HG03520 (cell line): Measurements from ENCODE around the gene RASGRP1.
A peak's percentile ranks its signal among the peaks of the same experiment; 100 is the strongest.

ENCODE experiments used
- ATAC-seq: cut with Tn5 transposase; IDR thresholded peaks from one replicate; pipeline ENCODE4 v1.9.1; 2021; ENCODE audit warnings: mild to moderate bottlenecking, moderate library complexity; ENCODE audit not compliant: unreplicated experiment

RASGRP1 gene

GRCh38 chr15:38576261-38576660 lies 11.6 kb upstream of the RASGRP1 start:
- no peak for ATAC-seq

DNA sequence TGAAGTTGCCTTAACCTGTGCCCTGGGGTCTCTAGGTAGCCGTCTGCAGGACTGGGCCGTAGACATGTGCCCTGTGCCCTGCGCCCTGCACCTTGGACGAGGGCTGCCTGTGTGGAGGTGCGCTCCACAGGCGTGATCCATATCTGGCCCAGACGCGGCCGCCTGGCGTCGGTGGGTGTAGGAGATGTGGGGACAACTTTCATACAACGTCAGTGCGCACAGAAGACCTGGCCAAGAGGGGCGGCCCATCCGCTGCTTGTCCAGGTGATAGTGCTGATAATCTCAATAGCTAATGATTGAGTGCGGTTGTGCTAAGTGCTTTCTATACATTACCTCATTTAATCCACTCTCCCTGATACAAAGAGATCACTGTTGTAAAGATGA lies 665 bp upstream of the RASGRP1 start:
- ATAC-seq, result no peak

- peak; percentile 52 for ATAC-seq
Observed at GRCh38 chr15:38563723-38564519, 693 bp downstream of the RASGRP1 start.

- no peak for ATAC-seq
Observed at GRCh38 chr15:38562278-38562677, 2.3 kb downstream of the RASGRP1 start.

DNA sequence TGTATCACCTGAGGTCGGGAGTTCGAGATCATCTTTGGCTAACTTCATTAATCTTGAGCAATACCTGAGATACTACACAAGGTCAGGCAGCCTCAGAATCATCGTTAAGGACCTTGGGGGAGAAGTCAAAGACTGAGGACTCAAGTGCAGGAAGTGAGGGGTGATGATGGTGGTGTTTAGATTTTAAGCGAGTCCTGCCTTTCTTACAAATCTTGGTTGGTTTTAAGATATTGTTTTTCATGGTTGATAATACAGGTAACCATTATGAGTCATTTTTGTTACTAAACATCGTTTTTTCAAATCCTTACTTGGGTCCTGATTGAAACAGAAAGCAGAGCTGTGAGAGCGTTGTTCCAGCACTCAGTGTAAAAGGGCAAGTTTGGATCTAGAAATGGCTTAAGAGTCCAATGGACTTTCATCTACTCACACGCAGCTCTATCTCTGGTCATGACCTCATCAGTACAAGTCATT lies 4.1 kb downstream of the RASGRP1 start:
- no peak for ATAC-seq

- no peak for ATAC-seq
Observed at GRCh38 chr15:38559636-38560307, 4.8 kb downstream of the RASGRP1 start.

- ATAC-seq, result no peak
Observed at GRCh38 chr15:38559131-38559530, 5.5 kb downstream of the RASGRP1 start.

GRCh38 chr15:38558372-38559059 lies 6.1 kb downstream of the RASGRP1 start:
- no peak for ATAC-seq

- no peak for ATAC-seq
Observed at GRCh38 chr15:38557921-38558320, 6.7 kb downstream of the RASGRP1 start.

GRCh38 chr15:38555686-38556334 lies 8.8 kb downstream of the RASGRP1 start:
- no peak for ATAC-seq

DNA sequence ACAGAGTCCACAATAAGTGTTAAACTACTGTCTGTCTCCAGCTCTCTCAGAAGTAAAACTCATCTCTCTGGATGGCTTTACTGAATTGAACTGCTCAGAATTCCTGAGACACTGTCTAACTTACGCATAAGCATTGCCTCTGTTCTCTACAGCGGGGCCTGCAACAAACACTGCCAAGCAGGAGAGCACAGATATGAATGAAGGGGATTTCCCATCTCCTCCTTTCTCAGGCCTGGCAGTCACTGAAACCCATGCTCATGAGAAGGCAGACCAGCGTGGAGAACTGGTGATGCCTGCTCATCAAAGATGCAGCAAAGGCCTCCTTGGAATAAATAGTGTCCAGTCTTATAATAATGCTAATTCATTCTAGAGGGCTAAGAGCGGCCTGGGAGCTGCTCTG lies 10.3 kb downstream of the RASGRP1 start:
- ATAC-seq, result peak; percentile 65

- ATAC-seq, result no peak
Observed at GRCh38 chr15:38553071-38553470, 11.5 kb downstream of the RASGRP1 start.

DNA sequence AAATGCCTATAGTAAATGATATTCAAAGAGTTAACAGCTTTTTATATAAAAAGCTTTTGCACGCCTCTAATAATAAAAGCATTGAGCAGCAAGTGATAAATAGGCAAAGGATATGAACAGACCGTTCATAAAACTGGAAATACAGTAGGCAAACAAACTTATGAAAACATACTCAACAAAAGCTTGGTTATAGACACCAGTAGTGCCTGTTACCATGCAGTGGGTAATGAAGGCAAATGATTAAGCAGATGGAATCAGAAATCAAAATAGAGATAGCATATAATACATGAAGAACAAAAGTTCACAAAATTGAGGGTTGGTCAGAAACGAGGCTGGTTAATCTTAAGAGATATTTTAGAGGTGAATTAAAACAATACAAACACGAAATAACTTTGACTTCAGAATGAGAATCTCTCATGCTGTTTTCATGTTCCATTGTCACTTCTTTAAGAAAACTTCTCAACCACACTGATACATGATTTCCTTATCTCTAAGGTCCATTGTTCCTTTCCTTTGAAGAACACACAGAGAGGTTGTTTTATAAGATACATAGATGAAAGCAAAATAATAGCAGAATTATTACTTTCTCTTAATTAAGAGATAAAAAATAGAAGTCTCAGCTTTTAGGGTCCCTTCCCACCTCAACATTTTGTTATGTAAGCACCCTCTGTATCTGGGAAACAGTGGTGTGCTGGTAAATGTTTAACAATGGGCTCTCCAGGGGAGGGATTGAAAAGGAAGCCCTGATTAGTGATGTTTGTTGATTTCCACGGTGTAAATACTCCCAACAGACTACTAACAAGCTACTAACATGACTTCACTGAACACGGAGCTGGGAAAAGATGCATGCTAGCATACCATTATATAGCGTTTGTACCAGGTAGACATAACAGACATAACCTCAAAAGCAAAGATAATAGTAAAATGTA lies 12.6 kb downstream of the RASGRP1 start:
- ATAC-seq, result no peak

DNA sequence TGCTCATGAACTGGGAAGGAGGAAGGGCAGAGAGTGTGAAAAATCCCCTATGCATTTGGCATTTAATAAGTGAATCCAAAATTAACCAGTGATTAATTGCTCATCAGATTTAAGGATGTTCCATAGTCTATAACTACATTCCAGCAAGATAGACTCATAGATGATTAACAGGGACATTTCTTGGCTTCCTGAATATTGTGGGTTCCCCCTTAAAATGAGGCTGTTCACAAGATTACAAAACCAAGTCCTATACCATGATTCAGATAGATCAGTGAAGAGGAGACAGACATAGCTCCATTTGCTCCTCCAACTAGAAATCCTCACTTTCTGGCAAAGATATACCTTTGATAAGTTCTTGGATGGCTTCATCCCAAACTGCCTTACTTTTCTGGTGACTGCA lies 15.4 kb downstream of the RASGRP1 start:
- no peak for ATAC-seq

DNA sequence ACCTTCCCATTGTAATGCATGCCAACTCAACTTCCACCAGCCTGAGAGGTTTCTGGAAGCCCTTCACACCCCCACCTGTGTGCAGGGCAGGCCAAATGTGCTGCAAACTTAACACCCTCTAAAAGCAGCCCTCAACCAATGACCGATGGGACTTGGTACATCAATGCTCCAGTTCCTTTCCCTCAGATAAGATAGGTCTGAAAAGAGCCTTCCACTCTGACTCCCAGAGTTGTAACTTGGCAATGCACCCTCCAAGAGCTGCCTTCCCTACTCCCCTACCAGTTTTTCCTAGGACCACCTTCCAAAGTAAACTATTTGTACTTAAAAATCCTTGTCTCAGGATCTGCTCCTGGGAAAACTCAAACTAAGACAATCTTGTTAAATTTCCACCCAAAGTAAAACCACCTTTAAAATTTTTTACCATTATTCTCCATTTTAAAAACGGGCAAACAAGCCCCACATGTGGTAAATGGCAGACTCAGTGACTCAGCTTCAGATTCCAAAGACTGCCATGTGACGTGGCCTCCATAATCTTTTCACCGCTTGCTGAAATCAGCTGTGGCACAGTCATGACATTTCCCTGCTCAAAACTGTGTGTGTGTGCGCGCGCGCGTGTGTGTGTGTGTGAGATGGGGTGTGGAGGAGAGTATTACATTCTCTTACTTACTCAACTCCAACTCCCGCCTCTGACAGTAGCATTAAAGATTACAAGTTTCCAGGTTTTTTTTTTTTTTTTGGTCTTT lies 17.2 kb downstream of the RASGRP1 start:
- ATAC-seq, result no peak

DNA sequence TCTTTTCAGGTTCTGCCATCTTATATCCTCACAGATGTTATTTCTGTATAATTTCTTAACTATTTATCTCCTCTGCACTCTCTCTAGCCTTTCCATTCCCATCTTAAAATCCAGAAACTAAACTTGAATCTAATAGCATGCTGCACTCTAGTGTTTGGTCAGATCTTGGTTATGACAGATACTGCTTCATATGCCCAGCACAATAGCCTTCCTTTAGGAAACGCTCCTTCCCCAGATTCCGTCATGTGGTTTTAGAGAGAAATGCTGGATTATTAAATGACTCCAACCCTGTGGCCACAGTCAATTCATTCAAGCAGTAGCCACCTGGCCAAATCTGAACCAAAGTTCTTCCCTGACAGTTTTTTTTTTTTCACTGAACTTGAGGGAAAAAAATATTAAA lies 19.4 kb downstream of the RASGRP1 start:
- no peak for ATAC-seq

DNA sequence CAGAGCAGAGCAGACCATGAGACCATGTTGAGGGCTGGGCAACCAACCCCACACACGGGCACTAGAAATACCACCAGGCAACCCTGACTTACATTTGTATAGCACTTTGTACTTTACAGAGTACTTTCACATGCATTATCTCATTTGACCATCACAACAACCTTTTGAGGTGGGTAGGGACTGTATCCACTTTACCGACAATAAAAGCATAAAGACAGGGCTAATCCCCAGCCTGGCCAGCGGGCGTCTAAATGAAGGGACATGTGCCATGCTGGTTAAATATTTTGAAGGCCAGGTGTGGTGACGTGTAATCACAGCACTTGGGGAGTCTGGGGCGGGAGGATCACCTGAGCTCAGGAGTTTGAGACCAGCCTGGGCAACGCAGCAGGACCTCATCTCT lies 23.6 kb downstream of the RASGRP1 start:
- no peak for ATAC-seq

DNA sequence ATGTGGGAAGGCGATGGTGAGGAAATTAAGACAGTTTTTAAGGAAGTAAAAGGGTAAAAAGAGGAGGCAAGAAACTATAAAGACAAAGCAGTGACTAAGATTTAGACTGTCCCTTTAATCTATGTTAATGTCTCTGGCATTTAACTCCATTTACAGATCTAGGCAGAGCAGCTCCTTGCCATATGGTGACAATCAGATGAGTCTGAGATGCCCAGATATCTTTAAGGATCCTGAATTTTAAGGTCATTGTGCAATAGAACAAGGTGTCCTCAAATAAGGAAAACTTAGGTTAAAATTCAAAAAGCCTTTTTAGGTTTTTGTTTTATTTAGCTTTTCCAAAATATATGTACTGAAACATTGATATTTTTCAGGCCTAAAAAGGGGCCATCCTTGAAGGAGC lies 24.1 kb downstream of the RASGRP1 start:
- no peak for ATAC-seq

GRCh38 chr15:38539008-38539343 lies 25.6 kb downstream of the RASGRP1 start:
- no peak for ATAC-seq
